Stimulated activated CD4-positive, alpha-beta T cell treated with anti-CD3 and anti-CD28 coated beads, Interleukin-2, amount 100 ng/mL, for 24 hours (primary cell): ENCODE measurements around the gene TRAPPC10.
A peak's percentile ranks its signal among the peaks of the same experiment; 100 is the strongest.

Experiments used
- DNase-seq, 2 donors: peaks; one replicate each; pipeline ENCODE4 v3.0.0-alpha.2; 2020

The TRAPPC10 gene, protein sequence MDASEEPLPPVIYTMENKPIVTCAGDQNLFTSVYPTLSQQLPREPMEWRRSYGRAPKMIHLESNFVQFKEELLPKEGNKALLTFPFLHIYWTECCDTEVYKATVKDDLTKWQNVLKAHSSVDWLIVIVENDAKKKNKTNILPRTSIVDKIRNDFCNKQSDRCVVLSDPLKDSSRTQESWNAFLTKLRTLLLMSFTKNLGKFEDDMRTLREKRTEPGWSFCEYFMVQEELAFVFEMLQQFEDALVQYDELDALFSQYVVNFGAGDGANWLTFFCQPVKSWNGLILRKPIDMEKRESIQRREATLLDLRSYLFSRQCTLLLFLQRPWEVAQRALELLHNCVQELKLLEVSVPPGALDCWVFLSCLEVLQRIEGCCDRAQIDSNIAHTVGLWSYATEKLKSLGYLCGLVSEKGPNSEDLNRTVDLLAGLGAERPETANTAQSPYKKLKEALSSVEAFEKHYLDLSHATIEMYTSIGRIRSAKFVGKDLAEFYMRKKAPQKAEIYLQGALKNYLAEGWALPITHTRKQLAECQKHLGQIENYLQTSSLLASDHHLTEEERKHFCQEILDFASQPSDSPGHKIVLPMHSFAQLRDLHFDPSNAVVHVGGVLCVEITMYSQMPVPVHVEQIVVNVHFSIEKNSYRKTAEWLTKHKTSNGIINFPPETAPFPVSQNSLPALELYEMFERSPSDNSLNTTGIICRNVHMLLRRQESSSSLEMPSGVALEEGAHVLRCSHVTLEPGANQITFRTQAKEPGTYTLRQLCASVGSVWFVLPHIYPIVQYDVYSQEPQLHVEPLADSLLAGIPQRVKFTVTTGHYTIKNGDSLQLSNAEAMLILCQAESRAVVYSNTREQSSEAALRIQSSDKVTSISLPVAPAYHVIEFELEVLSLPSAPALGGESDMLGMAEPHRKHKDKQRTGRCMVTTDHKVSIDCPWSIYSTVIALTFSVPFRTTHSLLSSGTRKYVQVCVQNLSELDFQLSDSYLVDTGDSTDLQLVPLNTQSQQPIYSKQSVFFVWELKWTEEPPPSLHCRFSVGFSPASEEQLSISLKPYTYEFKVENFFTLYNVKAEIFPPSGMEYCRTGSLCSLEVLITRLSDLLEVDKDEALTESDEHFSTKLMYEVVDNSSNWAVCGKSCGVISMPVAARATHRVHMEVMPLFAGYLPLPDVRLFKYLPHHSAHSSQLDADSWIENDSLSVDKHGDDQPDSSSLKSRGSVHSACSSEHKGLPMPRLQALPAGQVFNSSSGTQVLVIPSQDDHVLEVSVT

DNA sequence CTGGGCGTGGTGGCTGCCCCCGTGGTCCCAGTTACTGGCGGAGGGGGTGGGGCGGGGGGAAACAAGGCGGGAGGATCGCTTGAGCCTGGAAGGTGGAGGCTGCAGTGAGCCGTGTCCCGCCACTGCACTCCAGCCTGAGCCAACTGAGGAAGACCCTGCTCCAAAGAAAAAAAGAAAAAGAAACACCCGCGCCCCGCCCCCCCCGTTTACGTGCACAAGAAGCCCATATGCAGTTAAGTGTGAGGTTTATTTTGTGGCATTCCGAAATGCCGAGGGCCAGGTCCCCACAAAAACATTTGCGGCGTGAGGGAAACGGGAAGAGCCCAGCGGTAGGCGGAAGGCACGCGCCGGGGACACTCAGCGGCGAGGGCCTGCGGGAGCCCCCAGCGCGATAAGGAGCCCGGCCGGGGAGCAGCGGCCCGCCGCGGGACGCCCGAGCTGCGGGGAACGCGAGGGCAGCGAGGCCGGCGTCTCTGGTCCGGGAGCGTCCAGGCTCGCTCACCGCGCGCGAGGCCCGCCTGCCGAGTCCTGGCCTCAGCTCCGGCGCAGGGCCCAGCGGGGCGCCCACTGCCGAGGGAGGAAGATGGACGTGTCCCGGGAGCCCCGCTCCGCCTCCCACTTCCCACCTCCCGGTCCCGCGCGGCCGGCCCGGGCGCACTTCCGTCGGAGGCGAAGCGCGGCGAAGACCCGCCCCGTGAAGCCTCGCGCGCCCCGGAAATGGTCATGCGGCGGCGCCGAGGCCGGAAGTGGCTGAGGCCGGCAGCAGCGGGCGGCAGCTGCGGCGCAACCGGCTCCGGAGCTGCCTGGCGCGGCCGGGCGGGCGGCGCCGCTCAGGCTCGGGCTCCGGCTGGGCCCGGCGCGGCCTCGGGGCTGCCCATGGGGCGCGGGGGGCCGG lies at the start of gene TRAPPC10:
TRAPPC10 (plus strand) TSS at position 731 of the 895 bp plus-strand sequence. CDS start 185 bp downstream, outside the sequence.
- peak; percentile 84 to 87 for DNase-seq

DNA sequence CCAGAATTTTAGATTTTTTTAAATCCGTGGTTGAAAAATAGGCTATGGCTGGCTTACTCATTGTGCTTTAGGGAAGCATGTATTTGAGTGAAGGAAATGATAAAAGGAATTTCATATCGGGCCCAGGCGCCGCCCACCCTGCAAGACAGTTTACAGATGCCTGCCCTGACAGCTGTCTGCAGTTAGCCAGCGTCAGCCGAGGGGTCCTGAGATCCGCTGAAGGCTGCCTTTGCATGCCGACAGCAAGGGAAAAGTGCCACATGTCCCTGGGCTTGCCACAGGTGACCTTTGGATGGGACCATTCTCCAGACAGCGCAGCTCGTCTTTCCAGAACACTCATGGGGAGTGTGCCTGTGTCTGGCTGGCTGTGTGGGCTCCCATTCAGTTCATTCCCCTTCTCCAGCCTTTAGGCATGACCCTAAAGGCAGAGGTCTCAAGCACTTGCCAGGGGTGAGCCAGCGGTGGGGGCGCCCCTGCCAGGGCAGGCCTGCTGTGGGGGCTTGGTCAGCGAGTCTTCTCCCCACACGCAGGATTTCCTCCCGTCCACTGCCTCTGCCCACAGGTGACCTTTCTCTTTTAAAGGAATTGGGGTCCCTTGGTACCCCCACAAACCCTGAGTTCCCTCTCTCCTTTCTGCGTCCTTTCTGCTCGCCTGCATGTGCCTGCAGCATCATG lies 46.1 kb upstream of the TRAPPC10 start:
- no peak for DNase-seq

DNA sequence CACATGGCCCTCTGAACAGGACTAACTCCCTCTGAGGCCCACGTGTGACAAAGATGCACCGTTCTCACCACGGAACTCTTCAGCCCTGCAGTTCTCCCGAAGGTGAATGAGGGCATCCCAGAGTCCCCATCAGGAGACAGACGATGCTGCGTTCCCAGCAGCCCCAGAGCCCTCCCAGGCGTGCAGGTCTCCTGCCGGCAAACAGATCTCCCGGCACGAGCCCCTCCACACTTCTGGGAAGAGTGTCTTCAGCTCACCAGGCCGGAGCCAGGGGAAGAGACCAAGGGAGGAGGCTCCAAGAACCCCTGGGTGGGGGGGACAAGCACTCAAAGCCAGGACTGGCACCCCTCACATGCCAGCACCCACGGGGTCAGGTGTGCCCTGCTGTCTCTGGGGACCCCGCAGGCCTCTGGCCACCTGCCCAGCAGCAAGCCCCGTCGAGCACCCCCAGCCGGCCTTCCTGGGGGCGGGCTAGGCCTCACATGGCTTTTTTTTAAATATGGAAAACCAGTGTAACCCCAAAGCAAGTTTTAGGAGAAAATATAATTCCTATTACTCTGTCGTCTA lies 45.1 kb upstream of the TRAPPC10 start:
- DNase-seq: no peak

DNA sequence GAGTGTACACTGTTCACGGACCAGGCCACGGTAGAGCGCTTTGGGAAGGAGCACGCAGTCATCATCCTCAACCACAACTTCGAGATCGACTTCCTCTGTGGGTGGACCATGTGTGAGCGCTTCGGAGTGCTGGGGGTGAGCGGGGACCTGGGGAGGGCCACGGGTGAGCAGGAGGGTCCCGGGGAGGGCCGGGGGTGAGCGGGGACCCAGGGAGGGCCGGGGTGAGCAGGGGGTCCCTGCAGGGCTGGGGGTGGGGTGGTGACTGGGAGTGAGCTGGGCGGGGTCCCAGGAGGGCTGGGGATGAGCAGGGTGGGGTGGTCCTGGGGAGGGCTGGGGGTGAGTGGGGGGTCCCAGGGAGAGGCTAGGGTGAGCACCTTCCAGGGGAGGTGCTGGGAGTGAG lies 44.1 kb upstream of the TRAPPC10 start:
- no peak for DNase-seq

DNA sequence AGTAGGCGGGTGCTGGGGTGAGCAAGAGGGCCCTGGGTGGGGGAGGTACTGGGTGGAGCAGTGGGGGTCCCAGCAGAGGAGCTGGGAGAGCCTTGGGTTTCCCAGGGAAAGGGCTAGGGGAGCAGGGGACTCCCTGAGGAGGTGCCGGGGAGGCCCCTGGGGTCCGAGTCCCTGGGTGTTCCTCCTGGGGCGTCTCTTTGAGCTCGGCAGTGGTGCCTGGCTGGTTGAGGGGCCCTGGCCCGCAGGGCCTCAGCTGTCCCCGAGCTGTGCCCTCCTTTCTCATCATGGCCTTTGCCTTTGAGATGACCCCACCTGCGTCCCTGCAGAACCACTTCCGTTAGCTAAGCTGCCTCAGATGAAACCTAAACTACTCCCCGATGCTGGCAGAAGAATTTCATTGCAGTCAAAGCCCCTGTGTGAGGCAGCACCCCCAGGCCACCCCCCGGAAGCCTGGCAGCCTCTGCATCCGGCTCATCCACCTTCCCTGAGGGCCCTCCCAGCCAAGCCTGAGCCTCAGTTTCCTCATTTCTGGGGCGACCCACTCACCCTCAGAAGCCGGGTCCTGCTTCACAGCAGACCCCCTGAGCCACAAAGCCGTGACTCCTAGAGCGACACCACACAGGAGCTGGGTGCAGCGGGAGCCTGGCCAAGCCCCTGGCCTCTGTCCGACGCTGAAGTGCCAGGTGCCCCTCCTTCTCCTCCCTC lies 43.5 kb upstream of the TRAPPC10 start:
- no peak for DNase-seq

DNA sequence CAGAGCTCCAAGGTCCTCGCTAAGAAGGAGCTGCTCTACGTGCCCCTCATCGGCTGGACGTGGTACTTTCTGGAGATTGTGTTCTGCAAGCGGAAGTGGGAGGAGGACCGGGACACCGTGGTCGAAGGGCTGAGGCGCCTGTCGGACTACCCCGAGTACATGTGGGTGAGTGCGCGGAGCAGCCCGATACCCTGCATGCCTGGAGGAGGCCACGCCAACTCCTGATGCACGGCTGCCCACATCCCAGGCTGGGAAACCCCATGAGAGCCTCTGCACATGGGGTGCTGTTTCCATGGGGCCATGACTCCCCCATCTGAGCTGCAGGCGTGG lies 43.0 kb upstream of the TRAPPC10 start:
- DNase-seq: no peak

DNA sequence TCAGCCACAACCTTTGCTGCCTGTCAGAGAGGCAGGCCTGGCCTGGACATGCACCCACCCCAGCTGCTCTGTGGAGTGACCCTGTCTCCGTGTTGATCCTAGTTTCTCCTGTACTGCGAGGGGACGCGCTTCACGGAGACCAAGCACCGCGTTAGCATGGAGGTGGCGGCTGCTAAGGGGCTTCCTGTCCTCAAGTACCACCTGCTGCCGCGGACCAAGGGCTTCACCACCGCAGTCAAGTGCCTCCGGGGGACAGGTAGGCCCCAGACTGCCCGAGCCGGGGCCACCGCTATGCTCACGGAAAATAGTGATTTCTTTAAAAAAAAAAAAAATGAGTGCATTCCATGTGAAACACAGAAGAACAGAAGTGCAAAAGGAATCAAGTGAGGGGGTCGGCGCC lies 41.6 kb upstream of the TRAPPC10 start:
- DNase-seq: no peak

DNA sequence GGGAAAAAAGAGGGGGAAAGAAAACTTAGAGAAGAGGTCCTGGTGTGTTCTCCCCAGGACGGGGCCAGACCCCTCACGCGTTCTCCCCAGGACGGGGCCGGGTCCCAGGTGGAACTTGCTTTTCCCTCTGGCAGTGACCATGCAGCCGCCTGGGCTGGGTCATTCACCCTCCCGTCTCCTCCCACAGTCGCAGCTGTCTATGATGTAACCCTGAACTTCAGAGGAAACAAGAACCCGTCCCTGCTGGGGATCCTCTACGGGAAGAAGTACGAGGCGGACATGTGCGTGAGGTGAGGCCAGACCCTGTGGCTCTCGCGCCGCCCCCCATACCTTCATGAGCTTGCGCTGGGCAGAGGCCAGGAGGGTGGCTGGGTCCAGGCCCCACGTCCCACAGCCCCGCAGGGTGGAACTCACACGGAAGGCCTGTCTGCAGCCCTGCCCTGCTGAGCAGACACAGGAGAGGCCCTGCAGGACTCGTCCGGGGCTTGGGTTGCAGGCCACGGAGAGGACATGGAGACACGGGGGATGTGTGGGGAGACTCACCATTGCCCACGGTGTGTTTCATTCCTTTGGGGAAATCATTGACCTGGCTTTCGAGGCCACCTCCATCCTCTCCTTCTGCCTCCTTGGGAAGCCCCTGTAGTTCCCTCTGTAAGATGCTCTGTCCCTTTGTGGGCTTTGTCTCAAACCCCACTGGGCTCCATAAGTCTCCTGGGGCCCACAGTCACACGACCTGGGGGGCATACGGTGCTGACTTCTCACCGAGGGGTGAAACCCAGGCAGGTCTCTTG lies 40.7 kb upstream of the TRAPPC10 start:
- DNase-seq: no peak

DNA sequence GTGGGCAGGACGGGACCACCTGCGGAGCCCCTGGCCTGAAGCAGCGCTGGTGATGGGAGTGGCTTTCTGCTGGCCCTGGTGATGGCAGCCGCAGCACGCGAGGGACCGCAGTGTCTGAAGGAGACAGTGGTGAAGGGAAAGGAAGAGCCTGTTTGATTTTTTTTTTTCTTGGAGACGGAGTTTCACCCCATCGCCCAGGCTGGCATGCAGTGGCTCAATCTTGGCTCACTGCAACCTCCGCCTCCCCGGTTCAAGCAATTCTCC lies 40.2 kb upstream of the TRAPPC10 start:
- no peak for DNase-seq

DNA sequence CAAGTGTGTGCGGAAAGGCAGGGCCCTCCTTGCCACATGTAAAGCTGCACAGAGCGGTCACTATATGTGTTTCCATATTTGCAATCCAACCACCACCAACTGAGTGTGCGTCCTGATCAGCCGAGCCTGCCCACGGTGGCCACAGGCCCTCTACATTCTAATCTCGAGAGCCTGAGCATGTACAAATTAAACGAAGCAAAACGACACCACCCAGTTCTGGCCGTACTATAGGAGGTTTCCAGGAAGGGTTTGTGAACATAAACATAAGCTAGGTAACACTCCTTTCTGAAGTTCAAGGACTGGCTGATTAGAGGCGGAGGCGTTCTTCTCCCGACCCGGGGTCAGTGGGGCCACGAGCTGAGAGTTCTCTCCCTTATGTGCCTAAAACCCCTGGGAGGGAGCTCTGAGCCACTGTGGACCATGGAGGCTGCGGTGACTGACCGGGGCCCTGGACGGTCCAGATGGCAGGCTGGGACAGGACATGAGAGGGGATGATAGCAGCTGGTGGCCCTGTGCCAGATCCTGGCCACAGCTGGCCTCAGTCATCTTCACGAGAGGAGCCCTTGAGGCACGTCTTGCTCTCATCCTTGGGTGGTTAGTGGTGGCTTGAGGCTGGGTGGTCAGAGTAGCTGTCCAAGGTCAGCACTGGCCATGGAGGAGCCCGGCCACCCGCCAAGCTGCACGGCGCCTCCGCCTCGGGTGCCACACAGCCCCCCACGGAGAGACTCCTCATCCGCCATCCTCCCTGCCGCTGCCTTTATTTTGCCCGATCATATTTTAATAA lies 39.1 kb upstream of the TRAPPC10 start:
- no peak for DNase-seq

DNA sequence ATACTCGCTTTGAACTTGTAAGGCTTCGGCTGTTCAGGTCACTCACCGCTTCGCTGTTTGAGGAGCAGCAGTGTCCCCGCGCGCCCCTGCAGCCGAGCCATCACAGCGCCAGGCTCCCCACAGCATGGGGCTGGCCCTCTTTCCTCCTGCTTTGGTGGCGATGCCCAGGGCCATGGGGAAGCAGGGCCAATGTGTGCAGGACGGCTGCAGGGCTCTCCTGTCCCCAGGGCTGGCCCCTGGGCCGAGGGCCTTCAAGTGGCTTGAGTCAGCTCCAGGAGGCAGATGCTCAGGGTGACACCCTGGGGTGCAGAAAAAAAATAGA lies 38.5 kb upstream of the TRAPPC10 start:
- DNase-seq: no peak

DNA sequence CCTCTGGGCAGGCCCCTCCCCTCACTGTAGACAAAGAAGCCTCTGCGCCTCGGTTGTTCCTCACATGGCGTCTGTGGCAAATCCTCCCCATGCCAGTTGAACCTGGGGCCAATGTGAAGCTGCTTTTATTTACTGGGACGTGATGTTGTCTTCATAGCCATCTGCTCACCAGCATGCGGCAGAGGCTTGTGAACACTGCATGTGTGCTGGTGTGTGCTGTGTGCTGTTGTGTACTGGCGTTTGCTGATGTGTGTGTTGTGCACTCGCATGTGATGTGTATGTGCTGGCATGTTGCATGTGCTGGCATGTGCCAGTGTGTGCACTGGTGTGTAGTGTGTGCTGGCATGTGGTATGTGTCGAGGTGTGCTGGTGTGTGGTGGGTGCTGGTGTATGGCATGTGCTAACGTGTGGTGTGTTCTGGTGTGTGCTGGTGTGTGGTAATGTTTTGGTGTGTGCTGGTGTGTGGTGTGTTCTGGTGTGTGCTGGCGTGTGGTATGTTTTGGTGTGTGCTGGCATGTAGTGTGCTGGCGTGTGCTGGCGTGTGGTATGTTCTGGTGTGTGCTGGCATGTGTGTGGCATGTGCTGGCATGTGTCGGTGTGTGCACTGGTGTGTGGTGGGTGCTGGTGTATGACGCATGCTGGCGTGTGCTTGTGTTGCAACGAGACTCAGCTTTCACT lies 37.2 kb upstream of the TRAPPC10 start:
- no peak for DNase-seq

DNA sequence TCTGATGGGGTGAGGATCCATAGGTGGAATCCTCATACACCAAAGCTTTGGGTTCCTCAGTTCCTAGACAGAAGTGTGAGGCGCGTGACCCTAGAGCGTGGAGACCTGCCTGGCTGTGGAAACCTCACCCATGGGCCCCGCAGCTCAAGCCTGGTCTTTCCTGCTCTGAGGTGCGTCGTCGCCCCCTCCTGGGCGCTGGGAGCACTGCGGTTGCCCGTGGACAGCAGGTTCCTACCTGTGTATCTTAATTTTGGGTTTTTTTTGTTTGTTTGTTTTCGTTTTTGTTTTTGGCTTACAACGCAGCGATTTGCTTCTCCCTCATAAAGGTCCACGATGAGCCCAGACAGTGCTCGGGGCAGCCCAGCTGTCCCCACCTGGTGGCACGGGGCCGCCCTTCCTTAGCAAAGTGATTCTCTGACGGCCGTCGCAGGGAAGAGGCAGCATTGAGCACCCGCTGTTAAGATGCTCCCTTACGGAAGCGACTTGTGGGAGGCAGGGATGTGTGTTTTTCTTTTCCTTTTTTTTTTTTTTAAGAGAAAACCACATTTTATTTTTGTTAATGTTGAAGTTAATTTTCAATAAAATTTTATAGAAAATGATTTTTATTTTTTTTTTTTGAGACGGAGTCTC lies 36.5 kb upstream of the TRAPPC10 start:
- DNase-seq: peak; percentile 86 to 87

DNA sequence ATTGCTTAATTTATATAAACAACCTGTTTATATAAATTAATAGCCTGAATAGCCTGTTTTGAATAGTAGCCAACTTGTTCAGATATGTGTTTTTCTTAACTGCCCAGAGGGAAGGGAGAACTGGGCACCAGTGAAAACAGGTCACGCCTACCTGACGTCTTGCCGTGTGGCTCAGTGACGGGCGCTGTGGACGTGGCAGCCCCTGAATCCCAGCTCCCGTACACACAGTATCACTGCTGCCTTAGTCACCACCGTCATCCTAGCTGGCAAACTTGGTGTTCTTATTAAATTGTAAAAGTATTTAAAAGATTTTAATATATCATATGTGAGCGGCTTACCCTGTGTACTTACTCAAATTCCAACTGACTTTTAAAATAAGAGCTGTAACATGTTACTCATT lies 35.4 kb upstream of the TRAPPC10 start:
- DNase-seq: no peak

DNA sequence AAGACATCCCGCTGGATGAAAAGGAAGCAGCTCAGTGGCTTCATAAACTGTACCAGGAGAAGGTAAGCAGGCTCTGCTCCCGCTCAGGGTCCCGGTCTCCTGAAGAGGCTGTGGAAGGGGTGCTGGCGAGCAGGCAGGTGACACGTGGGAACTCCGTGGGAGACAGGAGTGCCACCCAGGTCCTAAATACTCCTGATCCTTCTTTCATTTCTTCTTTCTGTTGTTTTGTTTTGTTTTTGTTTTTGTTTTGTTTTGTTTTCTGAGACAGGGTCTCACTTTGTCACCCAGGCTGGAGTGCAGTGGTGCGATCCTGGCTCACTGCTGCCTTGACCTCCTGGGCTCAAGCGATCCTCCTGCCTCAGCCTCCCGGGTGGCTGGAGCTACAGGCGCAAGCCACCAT lies 34.0 kb upstream of the TRAPPC10 start:
- DNase-seq: no peak

DNA sequence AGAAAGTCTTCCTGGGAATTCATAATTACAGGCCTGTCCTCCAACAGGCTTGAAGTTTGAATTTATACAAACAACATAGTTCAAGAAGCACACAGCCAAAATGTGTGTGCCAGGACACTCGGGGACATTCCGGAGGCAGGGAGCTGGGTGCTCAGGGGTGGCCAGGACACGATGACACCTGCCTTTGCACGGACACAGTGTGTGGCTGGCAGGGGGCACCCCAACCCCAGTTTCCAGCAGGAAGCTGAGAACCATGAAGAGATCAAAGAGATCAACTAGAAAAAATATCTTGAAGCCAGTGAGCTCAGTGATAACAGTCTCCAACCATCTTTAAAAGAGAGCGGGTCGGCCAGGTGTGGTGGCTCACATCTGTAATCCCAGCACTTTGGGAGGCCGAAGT lies 32.5 kb upstream of the TRAPPC10 start:
- DNase-seq: no peak

DNA sequence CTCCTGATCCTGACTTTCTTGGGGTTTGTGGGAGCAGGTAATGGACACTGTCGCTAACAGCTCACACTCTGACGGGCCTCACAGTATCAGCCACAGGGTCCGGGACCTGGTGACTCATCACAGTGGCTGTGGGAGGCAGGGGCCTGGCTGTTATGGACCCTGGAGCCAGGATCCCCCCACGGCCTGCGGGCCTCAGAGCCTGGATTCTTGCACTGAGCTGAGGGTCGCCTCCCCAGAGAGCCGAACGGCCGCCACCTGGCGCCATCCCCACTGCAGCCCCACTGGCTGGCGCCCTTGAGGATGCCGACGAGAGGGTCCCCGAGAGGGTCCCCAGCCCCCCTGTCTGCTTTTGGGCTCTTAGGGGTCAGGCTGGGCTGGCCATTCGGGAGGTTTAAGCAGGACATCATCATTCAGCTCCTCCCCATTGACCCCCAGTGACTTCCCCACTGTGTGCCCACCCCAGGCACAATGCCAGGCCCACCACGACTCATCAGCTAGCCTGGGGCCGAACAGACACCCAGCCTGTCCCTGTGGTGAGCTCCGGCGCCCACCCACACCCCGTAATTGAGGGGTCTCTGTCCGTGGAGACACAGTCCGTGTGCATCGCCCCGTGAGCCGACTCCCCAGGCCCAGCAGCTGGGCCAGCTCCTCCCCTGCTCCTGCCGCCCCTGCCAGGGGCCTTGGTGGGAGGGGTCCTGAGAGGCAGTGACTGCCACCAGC lies 30.8 kb upstream of the TRAPPC10 start:
- DNase-seq: no peak

DNA sequence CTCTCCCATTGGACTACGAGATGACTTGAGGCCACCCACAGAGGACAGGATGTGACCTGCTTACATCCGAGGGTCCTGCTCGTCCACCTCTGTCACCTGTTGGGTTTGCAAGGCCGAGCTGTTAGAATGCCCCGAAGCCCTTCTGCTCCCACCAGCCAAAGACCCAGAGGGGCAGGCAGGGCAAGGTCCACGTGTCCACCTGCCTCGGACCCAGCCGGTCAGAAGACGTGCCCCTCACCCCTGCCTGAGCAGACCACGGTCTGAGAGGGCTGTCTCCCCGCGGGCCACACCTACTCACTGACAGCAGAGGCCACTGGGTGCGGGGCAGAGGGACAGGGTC lies 30.3 kb upstream of the TRAPPC10 start:
- no peak for DNase-seq
